MM.1S (cell line): Measurements from ENCODE around the gene NR4A2.

Experiments
- DNase-seq: peaks from one replicate; pipeline ENCODE4 v3.0.0-alpha.2; 2015
- H2AFZ ChIP-seq: fragments of 300-600 bp; sonication (generic); 2 replicates; pipeline ENCODE4 v1.6.0; 2016; ENCODE audit warnings: antibody characterized with exemption, low read length
- H3F3A ChIP-seq: fragments of 300-600 bp; sonication (generic); 2 replicates; pipeline ENCODE4 v1.6.1; 2016; ENCODE audit warnings: mild to moderate bottlenecking, antibody characterized with exemption, low read length, moderate library complexity, mixed read lengths; ENCODE audit not compliant: insufficient read depth
- H3K27ac ChIP-seq: fragments of 300-600 bp; sonication (generic); 2 replicates; pipeline ENCODE4 v1.5.1; 2016; ENCODE audit warnings: mild to moderate bottlenecking, low read length
- H3K27me3 ChIP-seq: fragments of 300-600 bp; sonication (generic); replicated peaks from 2 replicates; pipeline ENCODE4 v1.6.0; 2016; ENCODE audit warnings: low read length; ENCODE audit not compliant: insufficient read depth
- H3K36me3 ChIP-seq: fragments of 300-600 bp; sonication (generic); replicated peaks from 2 replicates; pipeline ENCODE4 v1.6.1; 2016; ENCODE audit warnings: mild to moderate bottlenecking, low read length, mixed read lengths; ENCODE audit not compliant: insufficient read depth
- H3K4me1 ChIP-seq: fragments of 300-600 bp; sonication (generic); 2 replicates; pipeline ENCODE4 v1.6.1; 2016; ENCODE audit warnings: low read length, mixed read lengths
- H3K4me2 ChIP-seq: fragments of 300-600 bp; sonication (generic); 2 replicates; pipeline ENCODE4 v1.6.0; 2016; ENCODE audit warnings: low read depth, low read length
- H3K4me3 ChIP-seq: fragments of 300-600 bp; sonication (generic); 2 replicates; pipeline ENCODE4 v1.5.1; 2016; ENCODE audit warnings: low read length, mixed read lengths
- H3K79me2 ChIP-seq: fragments of 300-600 bp; sonication (generic); 2 replicates; pipeline ENCODE4 v1.6.1; 2016; ENCODE audit warnings: mixed run types, low read length, mixed read lengths
- H3K9ac ChIP-seq: fragments of 300-600 bp; sonication (generic); 2 replicates; pipeline ENCODE4 v1.6.1; 2016; ENCODE audit warnings: low read length, mixed read lengths
- H3K9me2 ChIP-seq: fragments of 300-600 bp; sonication (generic); replicated peaks from 2 replicates; pipeline ENCODE4 v1.6.1; 2016; ENCODE audit warnings: mild to moderate bottlenecking, low read length, mixed read lengths; ENCODE audit not compliant: insufficient read depth
- H3K9me3 ChIP-seq: fragments of 300-600 bp; sonication (generic); replicated peaks from 2 replicates; pipeline ENCODE4 v1.6.1; 2016; ENCODE audit warnings: mild to moderate bottlenecking, low read length, mixed read lengths; ENCODE audit not compliant: insufficient read depth
- H4K20me1 ChIP-seq: fragments of 300-600 bp; sonication (generic); 2 replicates; pipeline ENCODE4 v1.6.1; 2016; ENCODE audit warnings: mild to moderate bottlenecking, low read length, moderate library complexity, mixed read lengths; ENCODE audit not compliant: insufficient read depth
- EZH2 ChIP-seq: fragments of 300-600 bp; sonication (generic); optimal IDR thresholded peaks from 2 replicates; pipeline ENCODE3; 2017; ENCODE audit warnings: low read depth, mild to moderate bottlenecking, antibody characterized with exemption, low read length, mixed read lengths
- EZH2phosphoT487 ChIP-seq: fragments of 300-600 bp; sonication (generic); IDR thresholded peaks from 2 replicates; pipeline ENCODE4 v1.6.1; 2018; ENCODE audit warnings: antibody characterized with exemption, low read length
- TF ChIP-seq, protein P1 (sequence below): fragments of 300-600 bp; sonication (generic); IDR thresholded peaks from 2 replicates; pipeline ENCODE4 v1.5.1; 2016; ENCODE audit warnings: antibody characterized with exemption, low read length, mixed read lengths

Gene NR4A2

DNA sequence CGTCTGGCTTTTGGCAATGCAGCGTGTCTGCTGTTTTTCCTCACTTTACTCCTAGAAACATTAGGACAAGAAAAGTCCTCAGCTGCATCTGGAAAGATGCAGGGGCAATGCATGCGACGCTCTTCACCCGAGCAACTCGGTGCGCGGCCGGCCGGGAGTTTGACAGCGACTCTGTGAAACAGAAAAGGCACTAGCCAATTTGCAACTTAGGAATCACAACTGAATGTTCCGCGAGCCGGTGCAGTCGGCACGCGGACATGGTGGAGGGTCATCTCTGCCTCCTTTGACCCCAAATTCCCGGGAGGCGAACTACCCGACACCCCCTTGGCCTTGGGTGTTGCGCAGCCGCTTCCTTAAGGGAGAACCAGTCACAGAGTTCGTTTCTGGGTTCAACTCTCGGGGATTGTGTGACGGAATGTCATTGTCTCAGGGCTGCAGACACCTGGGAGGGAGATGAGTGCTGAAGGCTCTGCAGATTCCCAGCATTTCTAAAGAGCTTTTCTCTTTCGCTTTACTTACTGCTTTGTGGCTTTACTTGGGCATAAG, 9.8 kb downstream of the NR4A2 start:
- Histone ChIP-seq H3K4me3 (no peak overlapping the region), H3K27me3 (no peaks in the 10 kb centered on the region), H3K9ac (no peak overlapping the region), H3K4me1 (no peaks in the 10 kb centered on the region), H3F3A (no peaks in the 10 kb centered on the region), H3K9me3 (no peaks in the 10 kb centered on the region), H3K36me3 (no peaks in the 10 kb centered on the region), H4K20me1 (no peaks in the 10 kb centered on the region), H3K4me2 (no peak overlapping the region), H3K79me2 (no peaks in the 10 kb centered on the region), H2AFZ (no peak overlapping the region), H3K9me2 (no peaks in the 10 kb centered on the region), H3K27ac (no peak overlapping the region)
- TF ChIP-seq EZH2phosphoT487 (no peak), EZH2 (no peak)
- TF ChIP-seq, protein P1, sequence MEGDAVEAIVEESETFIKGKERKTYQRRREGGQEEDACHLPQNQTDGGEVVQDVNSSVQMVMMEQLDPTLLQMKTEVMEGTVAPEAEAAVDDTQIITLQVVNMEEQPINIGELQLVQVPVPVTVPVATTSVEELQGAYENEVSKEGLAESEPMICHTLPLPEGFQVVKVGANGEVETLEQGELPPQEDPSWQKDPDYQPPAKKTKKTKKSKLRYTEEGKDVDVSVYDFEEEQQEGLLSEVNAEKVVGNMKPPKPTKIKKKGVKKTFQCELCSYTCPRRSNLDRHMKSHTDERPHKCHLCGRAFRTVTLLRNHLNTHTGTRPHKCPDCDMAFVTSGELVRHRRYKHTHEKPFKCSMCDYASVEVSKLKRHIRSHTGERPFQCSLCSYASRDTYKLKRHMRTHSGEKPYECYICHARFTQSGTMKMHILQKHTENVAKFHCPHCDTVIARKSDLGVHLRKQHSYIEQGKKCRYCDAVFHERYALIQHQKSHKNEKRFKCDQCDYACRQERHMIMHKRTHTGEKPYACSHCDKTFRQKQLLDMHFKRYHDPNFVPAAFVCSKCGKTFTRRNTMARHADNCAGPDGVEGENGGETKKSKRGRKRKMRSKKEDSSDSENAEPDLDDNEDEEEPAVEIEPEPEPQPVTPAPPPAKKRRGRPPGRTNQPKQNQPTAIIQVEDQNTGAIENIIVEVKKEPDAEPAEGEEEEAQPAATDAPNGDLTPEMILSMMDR: no peak
- no peak for DNase-seq

DNA sequence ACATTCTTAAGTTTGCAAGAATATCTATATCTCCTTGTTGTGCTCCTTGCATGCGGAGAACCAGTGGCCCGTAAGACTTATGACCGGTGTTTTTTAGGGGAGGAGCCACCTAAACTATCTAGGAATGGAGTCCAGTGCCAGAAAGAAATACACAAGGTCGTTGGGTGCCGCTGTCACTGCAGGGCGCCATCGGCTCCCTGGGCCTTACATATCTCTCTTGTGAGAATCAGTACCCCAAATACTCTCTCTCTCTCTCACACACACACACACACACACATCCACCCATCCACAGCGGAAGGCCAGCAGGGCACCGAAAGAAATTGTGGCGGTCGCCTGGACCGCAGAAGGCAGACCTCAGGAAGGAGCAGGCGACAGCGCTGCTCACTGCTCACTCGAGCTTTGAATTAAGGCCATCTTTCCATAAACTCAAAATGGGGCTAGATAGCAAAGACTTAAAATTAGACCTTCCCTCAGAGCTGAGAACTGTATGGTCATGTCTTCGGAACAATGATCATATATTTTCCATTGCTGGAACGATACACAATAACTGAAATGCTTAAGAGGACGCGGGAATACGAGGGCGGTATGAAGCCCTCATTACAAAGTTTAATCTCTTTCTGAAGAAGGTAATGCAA, 10.4 kb downstream of the NR4A2 start:
- Histone ChIP-seq H3K27ac (no peak overlapping the region), H4K20me1 (no peaks in the 10 kb centered on the region), H3K27me3 (no peaks in the 10 kb centered on the region), H3F3A (no peaks in the 10 kb centered on the region), H3K9me3 (no peaks in the 10 kb centered on the region), H3K36me3 (no peaks in the 10 kb centered on the region), H3K4me3 (no peak overlapping the region), H3K79me2 (no peaks in the 10 kb centered on the region), H3K9me2 (no peaks in the 10 kb centered on the region), H2AFZ (no peak overlapping the region), H3K9ac (no peak overlapping the region), H3K4me2 (no peak overlapping the region), H3K4me1 (no peaks in the 10 kb centered on the region)
- DNase-seq: no peak
- TF ChIP-seq EZH2 (no peak), EZH2phosphoT487 (no peak)
- TF ChIP-seq, protein P1: no peak

DNA sequence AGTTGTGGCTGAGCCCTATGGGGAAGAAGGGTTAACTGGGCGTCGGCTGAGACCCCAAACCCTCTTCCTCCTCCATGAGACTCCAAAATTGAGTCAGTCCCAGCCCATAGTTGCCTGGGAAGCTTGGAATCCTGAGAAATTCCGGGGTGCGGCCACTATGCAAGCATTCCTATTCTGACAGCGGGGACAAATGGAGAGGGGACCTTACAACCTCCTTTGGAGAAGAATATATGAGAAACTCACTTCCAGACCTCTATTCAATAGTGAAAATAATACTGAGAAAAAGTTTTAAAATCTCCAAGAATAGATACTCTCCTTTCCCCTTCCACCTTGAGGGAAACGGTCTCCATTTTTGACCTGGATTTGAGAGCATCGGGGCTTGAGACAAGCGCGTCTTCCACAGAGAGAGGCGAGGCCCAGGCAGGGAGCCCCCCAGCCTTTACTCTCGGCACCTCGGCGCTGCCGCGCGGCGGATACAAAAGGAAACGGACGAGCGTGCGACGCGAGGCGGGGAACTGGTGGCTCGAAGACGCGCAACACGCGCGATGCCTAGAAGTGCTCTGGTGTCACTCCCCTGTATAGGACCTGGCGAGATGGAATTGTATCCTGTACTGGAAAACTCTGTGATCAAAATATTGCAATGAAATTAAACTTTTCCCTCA, 11.1 kb downstream of the NR4A2 start:
- no peaks in the 10 kb centered on the region for H3K79me2 ChIP-seq
- no peaks in the 10 kb centered on the region for H3K9me3 ChIP-seq
- H4K20me1 ChIP-seq: no peaks in the 10 kb centered on the region
- H3K4me1 ChIP-seq: no peaks in the 10 kb centered on the region
- H3F3A ChIP-seq: no peaks in the 10 kb centered on the region
- no peaks in the 10 kb centered on the region for H3K9me2 ChIP-seq
- no peak overlapping the region for H3K27ac ChIP-seq
- no peak for DNase-seq
- H3K4me3 ChIP-seq: no peak overlapping the region
- H3K36me3 ChIP-seq: no peaks in the 10 kb centered on the region
- H3K4me2 ChIP-seq: no peak overlapping the region
- no peak overlapping the region for H2AFZ ChIP-seq
- TF ChIP-seq EZH2phosphoT487: no peak
- no peaks in the 10 kb centered on the region for H3K27me3 ChIP-seq
- H3K9ac ChIP-seq: no peak overlapping the region
